ENCODE results near the gene GASK1A. TPM values are rescaled to one million over a fixed set of nuclear protein-coding genes. Genes with fewer than 3 reads are reported as not detected.

GASK1A gene
- total and polyA plus RNA-seq, 2 of the 8 experiments (the other 6 are each of a cell fraction or from before 2014, with no cell fraction given): 4.7 to 7.9 TPM

DNA sequence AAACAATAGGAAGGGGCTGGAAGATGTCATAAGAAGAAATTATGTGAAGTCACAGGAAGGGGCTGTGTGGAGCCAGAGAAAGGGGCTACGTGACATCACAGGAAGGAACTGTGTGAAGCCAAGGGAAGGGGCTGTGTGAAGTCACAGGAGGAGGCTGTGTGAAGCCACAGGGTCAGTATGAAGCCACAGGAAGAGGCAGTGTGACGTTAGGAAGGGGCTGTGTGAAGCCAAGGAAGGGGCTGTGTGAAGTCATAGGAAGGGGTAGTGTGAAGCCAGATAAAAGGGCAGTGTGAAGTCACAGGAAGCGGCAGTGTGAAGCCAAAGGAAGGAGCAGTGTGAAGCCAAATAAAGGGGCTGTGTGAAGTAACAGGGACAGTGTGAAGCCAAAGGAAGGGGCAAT lies 32.5 kb downstream of the GASK1A start:
- Histone ChIP-seq H3K9ac (replicated peaks in 1 of 4; ENCODE audit: extremely low read depth in 1 of 4, low read depth in 3 of 4, low read length in 3 of 4) (no peak overlapping the region), H3K27me3 (replicated peaks in 1 of 4; ENCODE audit: control insufficient read depth in 3 of 4, extremely low read depth in 1 of 4, insufficient read depth in 3 of 4, low read length in 3 of 4) (no peaks in the 10 kb centered on the region), H3K4me2 (ENCODE audit: insufficient read depth in 1 of 2, low read depth in 2 of 2, low read length in 2 of 2) (no peak overlapping the region), H3K23me2 (ENCODE audit: low read depth, low read length) (0 out of 2 replicates have a peak, but pooled peaks cover 2% of the 10 kb centered on the region), H3K14ac (ENCODE audit: insufficient read length) (no peak overlapping the region), H2BK12ac (ENCODE audit: low read depth, low read length) (no peak overlapping the region), H4K20me1 (replicated peaks in 1 of 2; ENCODE audit: control insufficient read depth in 1 of 2, insufficient read depth in 2 of 2, low read length in 2 of 2) (no peaks in the 10 kb centered on the region), H3K4ac (replicated peaks; ENCODE audit: insufficient read length, low read depth, low read length) (no peak overlapping the region), H2BK120ac (replicated peaks; ENCODE audit: low read depth, low read length) (no peak overlapping the region), H3K79me2 (ENCODE audit: control insufficient read depth in 1 of 2, insufficient read depth in 2 of 2, low read length in 2 of 2) (no peaks in the 10 kb centered on the region), H3K27ac (ENCODE audit: low read depth, low read length) (no peak overlapping the region), H2BK5ac (ENCODE audit: low read depth, low read length) (no peak overlapping the region), H3K4me1 (replicated peaks in 1 of 4; ENCODE audit: control insufficient read depth in 3 of 4, insufficient read depth in 4 of 4, low read length in 3 of 4) (no peaks in the 10 kb centered on the region; a peak in 1 of 7 replicates), H3K9me3 (ENCODE audit: insufficient read depth in 2 of 2, low read depth in 1 of 2, low read length in 1 of 2) (peaks cover 6 to 15% of the 10 kb centered on the region in 2 experiments; a peak in 2 of 4 replicates), H2AK5ac (ENCODE audit: low read depth, low read length) (no peak overlapping the region), H3K4me3 (ENCODE audit: extremely low read depth in 1 of 4, insufficient read depth in 2 of 4, low read depth in 3 of 4, low read length in 4 of 4) (no peak overlapping the region), H2BK15ac (ENCODE audit: low read length) (no peak overlapping the region), H3K23ac (ENCODE audit: insufficient read length) (no peak overlapping the region), H3K56ac (replicated peaks; ENCODE audit: insufficient read length, low read depth, low read length) (no peak overlapping the region), H3K36me3 (ENCODE audit: control insufficient read depth in 2 of 4, insufficient read depth in 4 of 4, low read length in 3 of 4) (no peaks in the 10 kb centered on the region; a peak in 1 of 8 replicates), H4K91ac (replicated peaks; ENCODE audit: insufficient read length, low read length) (no peak overlapping the region), H2BK20ac (ENCODE audit: low read length) (no peak overlapping the region), H3K18ac (ENCODE audit: extremely low read depth, low read length) (no peak overlapping the region), H4K5ac (ENCODE audit: insufficient read length, low read depth, low read length) (no peak overlapping the region), H4K8ac (ENCODE audit: extremely low read depth, insufficient read depth, low read length) (no peak overlapping the region), H3K79me1 (ENCODE audit: low read depth, low read length) (peaks cover 3% of the 10 kb centered on the region; the same call in 1 of the 2 replicates), H2AFZ (ENCODE audit: low read length) (no peak overlapping the region)
- WGBS, 2 experiments (ENCODE audit: extremely low coverage in 1 of 2, insufficient coverage in 1 of 2, insufficient read length in 1 of 2, insufficient replicate concordance in 2 of 2, low coverage in 1 of 2, low lambda C conversion rate in 2 of 2, missing lambda C conversion rate in 1 of 2): 90% methylated on average over 3 of the region's 3 CpGs; no CpG with 5 or more reads in 1 of the 2 experiments
- ChIA-PET CTCF (ENCODE audit: partially characterized antibody) (interaction anchor here (1.1 kb wide), 1 partner anchor 50 kb away, joined by 5 read pairs; no protein-coding TSS in a partner anchor), POLR2A (ENCODE audit: partially characterized antibody) (no interaction called here)
- TF ChIP-seq GABPA (IDR thresholded peaks at IDR 0.05; ENCODE audit: borderline replicate concordance, insufficient read depth, low read length) (no peak), CBX5 (IDR thresholded peaks at IDR 0.05; ENCODE audit: low read depth, low read length) (no peak), NANOG (IDR thresholded peaks at IDR 0.05; ENCODE audit: insufficient read depth, low read depth, low read length, poor library complexity, severe bottlenecking) (no peak), CTCF (IDR thresholded peaks at IDR 0.05; ENCODE audit: control extremely low read depth in 1 of 3, insufficient read depth in 1 of 3, low read depth in 1 of 3, low read length in 3 of 3) (no peak), NRF1 (IDR thresholded peaks at IDR 0.05; ENCODE audit: low read depth, low read length) (no peak), SP1 (IDR thresholded peaks at IDR 0.05; ENCODE audit: low read depth, low read length) (no peak), GTF2F1 (IDR thresholded peaks at IDR 0.05; ENCODE audit: borderline replicate concordance, low read depth, low read length) (no peak), EP300 (IDR thresholded peaks at IDR 0.05; ENCODE audit: borderline replicate concordance in 1 of 2, low read depth in 2 of 2, low read length in 2 of 2) (no peak), RFX5 (IDR thresholded peaks at IDR 0.05; ENCODE audit: borderline replicate concordance, low read depth, low read length) (no peak), SP4 (IDR thresholded peaks at IDR 0.05; ENCODE audit: low read length) (no peak)
- DNase-seq (ENCODE audit: low read depth in 1 of 2, low spot score in 2 of 2) (no peak), FAIRE-seq (no peak)
